Epithelial cell of esophagus (primary cell): Measurements from ENCODE around the gene P2RX1.

Source experiments
- DNase-seq: peaks from one replicate; pipeline ENCODE4 v3.0.0; 2010; ENCODE audit warnings: low read depth
- H3K4me3 ChIP-seq: 2 replicates; pipeline ENCODE4 v1.5.1; 2011; ENCODE audit warnings: mild to moderate bottlenecking, low read length, control low read depth
- TF ChIP-seq, protein P1 (sequence below): IDR thresholded peaks from 2 replicates; pipeline ENCODE4 v1.5.1; 2011; ENCODE audit warnings: low read depth, mild to moderate bottlenecking, low read length, control low read depth, inconsistent platforms; ENCODE audit not compliant: insufficient read depth; ENCODE audit errors: missing control alignments

Gene P2RX1

DNA sequence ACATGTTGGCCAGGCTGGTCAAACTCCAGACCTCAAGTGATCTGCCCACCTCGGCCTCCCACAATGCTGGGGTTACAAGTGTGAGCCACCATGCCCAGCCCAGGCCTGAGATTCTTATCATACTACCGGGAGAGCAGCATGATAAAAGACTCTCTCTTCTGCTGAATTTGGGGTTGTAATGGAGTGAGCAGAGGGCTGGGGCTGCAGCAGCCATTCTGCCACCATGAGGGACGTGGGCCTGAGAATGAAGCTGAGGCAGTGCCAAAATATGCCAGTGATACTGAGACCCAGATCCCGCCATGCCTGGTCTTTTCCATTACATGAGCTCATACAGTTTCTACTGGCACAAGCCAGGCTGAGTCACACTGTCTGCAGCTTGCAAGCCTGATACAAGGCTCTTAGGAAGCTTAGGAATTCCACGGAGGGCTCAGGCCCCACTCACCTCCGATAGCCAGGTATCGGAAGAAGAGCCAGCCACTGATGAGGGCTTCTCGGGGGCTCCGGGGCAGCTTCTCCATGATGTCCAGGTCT lies 19.6 kb upstream of the P2RX1 start:
- TF ChIP-seq, protein P1, sequence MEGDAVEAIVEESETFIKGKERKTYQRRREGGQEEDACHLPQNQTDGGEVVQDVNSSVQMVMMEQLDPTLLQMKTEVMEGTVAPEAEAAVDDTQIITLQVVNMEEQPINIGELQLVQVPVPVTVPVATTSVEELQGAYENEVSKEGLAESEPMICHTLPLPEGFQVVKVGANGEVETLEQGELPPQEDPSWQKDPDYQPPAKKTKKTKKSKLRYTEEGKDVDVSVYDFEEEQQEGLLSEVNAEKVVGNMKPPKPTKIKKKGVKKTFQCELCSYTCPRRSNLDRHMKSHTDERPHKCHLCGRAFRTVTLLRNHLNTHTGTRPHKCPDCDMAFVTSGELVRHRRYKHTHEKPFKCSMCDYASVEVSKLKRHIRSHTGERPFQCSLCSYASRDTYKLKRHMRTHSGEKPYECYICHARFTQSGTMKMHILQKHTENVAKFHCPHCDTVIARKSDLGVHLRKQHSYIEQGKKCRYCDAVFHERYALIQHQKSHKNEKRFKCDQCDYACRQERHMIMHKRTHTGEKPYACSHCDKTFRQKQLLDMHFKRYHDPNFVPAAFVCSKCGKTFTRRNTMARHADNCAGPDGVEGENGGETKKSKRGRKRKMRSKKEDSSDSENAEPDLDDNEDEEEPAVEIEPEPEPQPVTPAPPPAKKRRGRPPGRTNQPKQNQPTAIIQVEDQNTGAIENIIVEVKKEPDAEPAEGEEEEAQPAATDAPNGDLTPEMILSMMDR: no peak
- no peak overlapping the region for H3K4me3 ChIP-seq
- peak; percentile 69 for DNase-seq

DNA sequence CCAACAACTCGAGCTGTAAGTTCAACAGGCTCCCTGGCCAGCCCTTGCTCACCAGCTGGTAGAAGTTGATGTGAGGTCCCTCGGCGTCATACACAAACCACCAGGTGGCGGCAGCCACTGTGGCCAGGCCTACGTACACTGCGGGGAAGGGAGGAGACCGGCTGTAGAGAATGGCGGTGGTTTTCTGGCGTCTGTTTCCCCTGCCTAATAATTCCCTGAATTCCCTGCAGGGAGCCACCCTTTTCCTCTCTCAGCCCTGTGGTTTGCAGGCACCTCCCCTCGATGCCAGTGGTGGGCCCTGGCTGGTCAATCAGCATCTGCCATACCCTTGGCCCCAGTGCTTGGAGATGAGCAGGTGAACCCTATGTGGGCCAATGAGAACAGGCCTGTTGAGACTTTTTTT lies 18.9 kb upstream of the P2RX1 start:
- TF ChIP-seq, protein P1: peak; percentile 78
- DNase-seq: peak; percentile 79
- H3K4me3 ChIP-seq: no peak overlapping the region

DNA sequence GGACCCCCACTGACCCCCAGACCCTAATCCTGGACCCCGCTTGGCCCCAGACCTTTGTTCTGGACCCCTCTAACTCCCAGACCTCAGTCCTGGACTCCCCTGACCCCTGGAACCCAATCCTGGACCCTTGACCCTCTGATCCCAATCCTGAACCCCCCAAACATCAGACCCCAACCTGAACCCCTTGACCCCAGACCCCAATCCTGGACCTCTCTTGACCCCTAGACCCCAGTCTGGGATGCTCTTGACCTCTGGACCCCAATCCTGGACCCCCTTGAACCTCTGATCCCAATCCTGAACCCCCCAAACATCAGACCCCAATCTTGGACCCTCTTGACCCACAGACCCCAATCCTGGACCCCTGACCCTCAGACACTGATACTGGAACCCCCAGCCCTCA lies 13.5 kb upstream of the P2RX1 start:
- H3K4me3 ChIP-seq: no peak overlapping the region
- no peak for DNase-seq
- TF ChIP-seq, protein P1: no peak

DNA sequence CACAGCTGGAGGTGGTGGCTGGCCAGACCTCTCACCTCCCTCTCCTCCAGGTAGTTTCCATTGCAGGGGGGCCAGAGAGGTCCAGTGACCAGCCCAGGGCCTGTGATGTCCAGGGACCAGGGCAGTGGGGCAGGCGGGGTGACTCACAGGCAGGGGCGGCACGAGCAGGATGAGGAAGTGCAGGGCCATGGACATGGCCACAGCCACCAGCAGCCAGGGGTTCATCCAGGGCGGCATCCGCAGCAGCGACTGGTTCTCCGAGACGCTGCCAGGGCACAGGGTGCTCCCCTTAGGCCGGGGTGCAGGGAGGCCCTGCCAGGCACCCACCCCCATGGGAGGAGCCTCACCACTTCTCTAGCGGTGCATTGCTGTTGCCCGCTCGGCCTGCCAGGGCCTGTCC lies 12.9 kb upstream of the P2RX1 start:
- no peak for DNase-seq
- H3K4me3 ChIP-seq: no peak overlapping the region
- TF ChIP-seq, protein P1: no peak

DNA sequence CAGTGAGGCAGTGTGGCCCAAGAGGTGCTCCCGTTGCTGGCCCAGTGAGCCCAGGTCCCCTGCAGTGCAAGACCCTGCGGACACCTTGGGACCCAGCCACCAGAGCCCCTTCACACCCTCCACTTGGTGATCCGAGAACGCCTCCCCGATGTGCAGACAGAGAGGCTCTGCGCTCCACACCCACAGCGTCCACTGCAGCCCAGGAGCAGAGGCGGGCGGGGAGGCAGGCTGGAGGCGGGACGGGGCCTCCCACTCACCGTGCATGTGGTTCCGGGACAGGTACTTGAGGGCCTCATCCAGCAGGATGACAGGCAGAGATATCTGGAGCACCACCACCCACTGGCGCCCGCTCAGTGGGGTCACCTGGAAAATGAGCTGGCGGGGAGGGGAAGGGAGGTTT lies 12.1 kb upstream of the P2RX1 start:
- H3K4me3 ChIP-seq: no peak overlapping the region
- TF ChIP-seq, protein P1: no peak
- no peak for DNase-seq

DNA sequence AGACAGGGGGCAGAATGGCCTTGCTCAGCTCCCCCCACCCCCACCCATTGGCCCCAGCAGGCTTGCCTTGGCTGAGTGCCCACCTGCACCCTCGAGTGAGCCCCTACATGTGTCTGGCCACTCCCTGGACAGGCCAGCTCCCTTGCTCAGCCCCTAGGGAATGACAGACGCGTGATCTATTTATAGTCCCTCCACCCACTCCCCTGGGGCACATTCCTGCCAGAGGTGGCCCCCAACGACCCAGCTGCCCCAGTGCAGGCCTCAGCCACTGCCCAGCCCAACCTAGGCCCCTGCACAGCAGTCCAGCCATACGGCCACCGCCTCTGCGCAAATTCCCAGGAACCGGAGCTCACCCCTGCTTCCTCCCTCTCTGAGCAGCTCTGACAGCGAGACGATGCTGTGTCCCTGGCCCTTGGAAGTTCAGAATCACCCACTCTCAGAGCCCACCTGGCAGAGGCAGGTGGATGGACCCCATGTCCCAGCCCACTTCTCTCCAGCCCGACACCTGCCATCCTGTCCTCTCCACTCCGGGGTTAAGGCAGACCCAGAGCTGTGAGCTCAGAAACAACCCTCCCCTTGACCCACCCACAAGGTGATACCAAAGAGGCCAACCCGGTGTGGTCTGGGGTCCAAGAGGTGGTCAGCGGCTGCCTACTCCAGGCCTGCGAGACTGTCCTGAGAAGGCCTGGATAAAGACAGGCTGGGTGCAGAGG lies 11.5 kb upstream of the P2RX1 start:
- TF ChIP-seq, protein P1: no peak
- DNase-seq: no peak

More for the DNA sequence above, 11.5 kb upstream of the P2RX1 start:
- H3K4me3 ChIP-seq: no peak overlapping the region
